SK-N-SH treated with all-trans-retinoic acid at 6 μM for 48 hours (cell line): ENCODE results near the gene LRMDA.
A peak's percentile ranks its signal among the peaks of the same experiment; 100 is the strongest.

Experiments
- ATAC-seq: fragments of 200-7000 bp; cut with Tn5 transposase; 3 replicates; pipeline ENCODE4 v1.9.1; 2020; ENCODE audit warnings: mild to moderate bottlenecking, moderate library complexity
- ARNTL ChIP-seq: fragments of 450-650 bp; formaldehyde crosslinking; IDR thresholded peaks from 2 replicates; pipeline ENCODE4 v1.5.0; 2020; ENCODE audit warnings: low read depth, mild to moderate bottlenecking, moderate library complexity, borderline replicate concordance
- BACH2 ChIP-seq: fragments of 250-450 bp; sonication (Bioruptor Pico); IDR thresholded peaks from 2 replicates; pipeline ENCODE4 v1.9.0; 2021; ENCODE audit warnings: mild to moderate bottlenecking, borderline replicate concordance
- CSDC2 ChIP-seq: fragments of 250-450 bp; sonication (Bioruptor Pico); IDR thresholded peaks from 2 replicates; pipeline ENCODE4 v1.5.0; 2020; ENCODE audit warnings: mild to moderate bottlenecking, moderate library complexity
- ESRRG ChIP-seq: fragments of 250-450 bp; sonication (Bioruptor Pico); IDR thresholded peaks from 2 replicates; pipeline ENCODE4 v1.6.1; 2021; ENCODE audit warnings: mild to moderate bottlenecking
- ISL1 ChIP-seq: fragments of 250-450 bp; sonication (Bioruptor Pico); IDR thresholded peaks from 2 replicates; pipeline ENCODE4 v2.1.2; 2022; ENCODE audit warnings: mild to moderate bottlenecking, moderate library complexity
- PPARA ChIP-seq: fragments of 250-450 bp; sonication (Bioruptor Pico); IDR thresholded peaks from 2 replicates; pipeline ENCODE4 v1.5.0; 2020; ENCODE audit warnings: mild to moderate bottlenecking, borderline replicate concordance
- RARB ChIP-seq: fragments of 250-450 bp; sonication (Bioruptor Pico); IDR thresholded peaks from 2 replicates; pipeline ENCODE4 v1.8.0; 2021; ENCODE audit warnings: mild to moderate bottlenecking, moderate library complexity
- SNAI2 ChIP-seq: fragments of 250-450 bp; sonication (Bioruptor Pico); IDR thresholded peaks from 2 replicates; pipeline ENCODE4 v1.5.0; 2020; ENCODE audit warnings: mild to moderate bottlenecking, moderate library complexity
- TOX ChIP-seq: fragments of 250-450 bp; sonication (Bioruptor Pico); IDR thresholded peaks from 2 replicates; pipeline ENCODE4 v1.8.0; 2021; ENCODE audit warnings: mild to moderate bottlenecking, moderate library complexity, borderline replicate concordance
- ZC3H10 ChIP-seq: fragments of 250-450 bp; sonication (Bioruptor Pico); IDR thresholded peaks from 2 replicates; pipeline ENCODE4 v1.5.1; 2021; ENCODE audit warnings: mild to moderate bottlenecking, moderate library complexity
- ZFP3 ChIP-seq: fragments of 250-450 bp; sonication (Bioruptor Pico); IDR thresholded peaks from 2 replicates; pipeline ENCODE4 v1.5.0; 2020; ENCODE audit warnings: mild to moderate bottlenecking, moderate library complexity
- ZFP30 ChIP-seq: fragments of 450-650 bp; formaldehyde crosslinking; IDR thresholded peaks from 2 replicates; pipeline ENCODE4 v1.5.0; 2022; ENCODE audit warnings: mild to moderate bottlenecking, moderate library complexity
- ZNF565 ChIP-seq: fragments of 450-650 bp; formaldehyde crosslinking; conservative IDR thresholded peaks from 2 replicates; pipeline ENCODE4 v1.5.0; 2020; ENCODE audit warnings: low read depth, mild to moderate bottlenecking, moderate library complexity
- ZNF70 ChIP-seq: fragments of 450-650 bp; formaldehyde crosslinking; IDR thresholded peaks from 2 replicates; pipeline ENCODE4 v1.5.0; 2020; ENCODE audit warnings: mild to moderate bottlenecking, moderate library complexity
- ZNF8 ChIP-seq: fragments of 450-650 bp; formaldehyde crosslinking; IDR thresholded peaks from 2 replicates; pipeline ENCODE4 v1.5.0; 2020; ENCODE audit warnings: mild to moderate bottlenecking, moderate library complexity
- TF ChIP-seq, protein P1 (sequence below): fragments of 250-450 bp; sonication (Bioruptor Pico); IDR thresholded peaks from 2 replicates; pipeline ENCODE4 v1.8.0; 2020; ENCODE audit warnings: mild to moderate bottlenecking, moderate library complexity, borderline replicate concordance
- TF ChIP-seq, protein P2 (sequence below): fragments of 250-450 bp; sonication (Bioruptor Pico); IDR thresholded peaks from 2 replicates; pipeline ENCODE4 v1.5.1; 2021; ENCODE audit warnings: mild to moderate bottlenecking, moderate library complexity
- TF ChIP-seq, protein P3 (sequence below): fragments of 250-450 bp; sonication (Bioruptor Pico); IDR thresholded peaks from 2 replicates; pipeline ENCODE4 v1.8.0; 2021; ENCODE audit warnings: low read depth, mild to moderate bottlenecking, moderate library complexity, borderline replicate concordance
- TF ChIP-seq, protein P4 (sequence below): fragments of 250-450 bp; sonication (Bioruptor Pico); IDR thresholded peaks from 2 replicates; pipeline ENCODE4 v1.5.0; 2020; ENCODE audit warnings: mild to moderate bottlenecking, moderate library complexity
- TF ChIP-seq, protein P5 (sequence below): fragments of 250-450 bp; sonication (Bioruptor Pico); IDR thresholded peaks from 2 replicates; pipeline ENCODE4 v1.5.1; 2020; ENCODE audit warnings: low read depth, mild to moderate bottlenecking, moderate library complexity

Gene LRMDA

DNA sequence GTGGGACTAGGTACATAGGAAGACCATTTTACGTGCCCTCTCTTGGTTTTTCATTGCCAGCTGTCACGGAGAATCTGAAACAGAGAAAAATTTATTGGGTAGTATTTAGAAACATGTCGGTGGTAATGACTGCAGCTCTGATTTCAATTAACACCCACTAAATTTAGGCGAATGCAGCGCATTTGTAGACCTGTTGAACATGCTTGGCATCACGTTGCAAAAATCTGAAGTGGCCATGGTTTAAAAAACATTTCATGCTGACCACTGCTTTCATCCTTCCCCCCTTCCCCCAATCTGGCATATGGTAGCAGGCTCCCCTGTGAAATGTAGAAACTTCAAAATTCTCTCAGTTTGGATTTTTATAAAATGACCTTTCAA is 34.0 kb downstream of the LRMDA start:
- TF ChIP-seq RARB (CRISPR knock-in tag) (no peak), CSDC2 (CRISPR knock-in tag) (no peak)
- ATAC-seq, result no peak

DNA sequence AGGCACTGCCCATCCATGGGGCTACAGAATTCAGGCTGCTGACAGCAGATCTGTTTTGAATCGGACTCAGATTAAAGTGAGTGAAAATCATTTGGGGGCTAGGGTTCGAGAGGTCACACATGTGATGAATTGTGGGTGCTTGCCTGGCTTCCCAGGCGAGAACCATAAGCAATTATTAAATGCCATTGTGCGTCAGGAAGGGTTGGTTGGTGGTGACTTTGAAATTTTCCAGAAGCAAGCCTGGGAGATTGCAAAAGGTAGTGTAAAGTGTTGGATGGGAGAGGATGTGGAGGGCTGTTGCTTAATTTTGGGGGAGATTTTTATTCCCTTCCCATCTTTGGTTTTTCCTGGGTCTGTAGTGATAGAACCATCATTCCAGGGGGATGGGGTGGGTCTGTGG is 34.6 kb downstream of the LRMDA start:
- TF ChIP-seq ZC3H10 (CRISPR knock-in tag) (no peak), ZNF565 (CRISPR knock-in tag) (no peak), ARNTL (CRISPR knock-in tag) (no peak), ZNF70 (CRISPR knock-in tag) (no peak), ISL1 (CRISPR knock-in tag) (no peak), ZNF8 (CRISPR knock-in tag) (no peak)
- TF ChIP-seq, protein P1, sequence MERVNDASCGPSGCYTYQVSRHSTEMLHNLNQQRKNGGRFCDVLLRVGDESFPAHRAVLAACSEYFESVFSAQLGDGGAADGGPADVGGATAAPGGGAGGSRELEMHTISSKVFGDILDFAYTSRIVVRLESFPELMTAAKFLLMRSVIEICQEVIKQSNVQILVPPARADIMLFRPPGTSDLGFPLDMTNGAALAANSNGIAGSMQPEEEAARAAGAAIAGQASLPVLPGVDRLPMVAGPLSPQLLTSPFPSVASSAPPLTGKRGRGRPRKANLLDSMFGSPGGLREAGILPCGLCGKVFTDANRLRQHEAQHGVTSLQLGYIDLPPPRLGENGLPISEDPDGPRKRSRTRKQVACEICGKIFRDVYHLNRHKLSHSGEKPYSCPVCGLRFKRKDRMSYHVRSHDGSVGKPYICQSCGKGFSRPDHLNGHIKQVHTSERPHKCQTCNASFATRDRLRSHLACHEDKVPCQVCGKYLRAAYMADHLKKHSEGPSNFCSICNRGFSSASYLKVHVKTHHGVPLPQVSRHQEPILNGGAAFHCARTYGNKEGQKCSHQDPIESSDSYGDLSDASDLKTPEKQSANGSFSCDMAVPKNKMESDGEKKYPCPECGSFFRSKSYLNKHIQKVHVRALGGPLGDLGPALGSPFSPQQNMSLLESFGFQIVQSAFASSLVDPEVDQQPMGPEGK, result no peak
- TF ChIP-seq, protein P2, sequence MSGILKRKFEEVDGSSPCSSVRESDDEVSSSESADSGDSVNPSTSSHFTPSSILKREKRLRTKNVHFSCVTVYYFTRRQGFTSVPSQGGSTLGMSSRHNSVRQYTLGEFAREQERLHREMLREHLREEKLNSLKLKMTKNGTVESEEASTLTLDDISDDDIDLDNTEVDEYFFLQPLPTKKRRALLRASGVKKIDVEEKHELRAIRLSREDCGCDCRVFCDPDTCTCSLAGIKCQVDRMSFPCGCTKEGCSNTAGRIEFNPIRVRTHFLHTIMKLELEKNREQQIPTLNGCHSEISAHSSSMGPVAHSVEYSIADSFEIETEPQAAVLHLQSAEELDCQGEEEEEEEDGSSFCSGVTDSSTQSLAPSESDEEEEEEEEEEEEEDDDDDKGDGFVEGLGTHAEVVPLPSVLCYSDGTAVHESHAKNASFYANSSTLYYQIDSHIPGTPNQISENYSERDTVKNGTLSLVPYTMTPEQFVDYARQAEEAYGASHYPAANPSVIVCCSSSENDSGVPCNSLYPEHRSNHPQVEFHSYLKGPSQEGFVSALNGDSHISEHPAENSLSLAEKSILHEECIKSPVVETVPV (CRISPR knock-in tag), result no peak
- no peak for ATAC-seq

DNA sequence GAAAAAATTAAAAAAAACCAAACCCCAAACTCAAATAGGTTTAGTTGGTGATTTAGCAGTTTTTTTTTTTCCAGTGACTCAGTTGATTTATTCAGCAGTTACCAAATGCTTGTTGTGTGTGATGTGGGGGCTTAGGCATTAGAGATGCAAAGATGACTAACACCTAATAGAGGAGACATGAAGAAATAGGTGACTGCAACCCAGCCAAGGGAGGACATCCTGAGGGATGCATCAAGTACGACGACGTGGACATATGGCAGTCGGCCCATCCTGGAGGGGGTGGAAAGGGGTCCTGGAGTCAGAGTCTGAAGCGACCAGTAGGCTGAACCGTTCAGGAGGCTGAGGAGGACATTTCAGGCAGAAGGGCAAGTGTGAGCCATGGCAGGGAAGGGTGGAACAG is 35.5 kb downstream of the LRMDA start:
- TF ChIP-seq ZC3H10 (CRISPR knock-in tag), result no peak
- no peak for ATAC-seq

DNA sequence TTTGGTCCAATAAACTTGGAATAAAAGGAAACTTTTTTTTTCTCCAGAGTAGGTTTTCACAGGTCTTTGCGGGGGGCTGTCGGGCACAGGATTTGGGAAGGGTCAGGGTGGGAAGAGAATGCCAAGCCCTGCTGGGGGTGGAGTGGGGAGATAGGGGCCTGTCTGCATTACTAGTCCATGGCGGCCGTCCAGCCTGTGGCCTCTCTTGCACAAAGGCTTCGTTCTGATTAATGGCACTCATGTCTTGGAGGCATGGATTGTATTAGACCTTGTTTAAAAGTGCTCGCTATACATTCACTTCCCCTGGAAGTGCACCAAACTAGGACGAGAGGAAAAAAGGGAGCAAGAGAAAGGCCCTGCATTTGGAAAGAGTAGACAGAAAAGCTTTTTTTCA is 37.2 kb downstream of the LRMDA start:
- peak; percentile 12; the same call in 2 of the 3 replicates for ATAC-seq
- TF ChIP-seq CSDC2 (CRISPR knock-in tag) (no peak), SNAI2 (CRISPR knock-in tag) (no peak), ZNF565 (CRISPR knock-in tag) (no peak), ISL1 (CRISPR knock-in tag) (no peak), ESRRG (no peak), ZC3H10 (CRISPR knock-in tag) (no peak), BACH2 (no peak), ZFP3 (CRISPR knock-in tag) (no peak), ZNF70 (CRISPR knock-in tag) (no peak), TOX (CRISPR knock-in tag) (no peak), RARB (CRISPR knock-in tag) (no peak), PPARA (CRISPR knock-in tag) (no peak), ZFP30 (CRISPR knock-in tag) (no peak), ZNF8 (CRISPR knock-in tag) (no peak)
- TF ChIP-seq, protein P3, sequence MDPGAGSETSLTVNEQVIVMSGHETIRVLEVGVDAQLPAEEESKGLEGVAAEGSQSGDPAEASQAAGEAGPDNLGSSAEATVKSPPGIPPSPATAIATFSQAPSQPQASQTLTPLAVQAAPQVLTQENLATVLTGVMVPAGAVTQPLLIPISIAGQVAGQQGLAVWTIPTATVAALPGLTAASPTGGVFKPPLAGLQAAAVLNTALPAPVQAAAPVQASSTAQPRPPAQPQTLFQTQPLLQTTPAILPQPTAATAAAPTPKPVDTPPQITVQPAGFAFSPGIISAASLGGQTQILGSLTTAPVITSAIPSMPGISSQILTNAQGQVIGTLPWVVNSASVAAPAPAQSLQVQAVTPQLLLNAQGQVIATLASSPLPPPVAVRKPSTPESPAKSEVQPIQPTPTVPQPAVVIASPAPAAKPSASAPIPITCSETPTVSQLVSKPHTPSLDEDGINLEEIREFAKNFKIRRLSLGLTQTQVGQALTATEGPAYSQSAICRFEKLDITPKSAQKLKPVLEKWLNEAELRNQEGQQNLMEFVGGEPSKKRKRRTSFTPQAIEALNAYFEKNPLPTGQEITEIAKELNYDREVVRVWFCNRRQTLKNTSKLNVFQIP (CRISPR knock-in tag), result no peak
- TF ChIP-seq, protein P2 (CRISPR knock-in tag), result no peak
- TF ChIP-seq, protein P4, sequence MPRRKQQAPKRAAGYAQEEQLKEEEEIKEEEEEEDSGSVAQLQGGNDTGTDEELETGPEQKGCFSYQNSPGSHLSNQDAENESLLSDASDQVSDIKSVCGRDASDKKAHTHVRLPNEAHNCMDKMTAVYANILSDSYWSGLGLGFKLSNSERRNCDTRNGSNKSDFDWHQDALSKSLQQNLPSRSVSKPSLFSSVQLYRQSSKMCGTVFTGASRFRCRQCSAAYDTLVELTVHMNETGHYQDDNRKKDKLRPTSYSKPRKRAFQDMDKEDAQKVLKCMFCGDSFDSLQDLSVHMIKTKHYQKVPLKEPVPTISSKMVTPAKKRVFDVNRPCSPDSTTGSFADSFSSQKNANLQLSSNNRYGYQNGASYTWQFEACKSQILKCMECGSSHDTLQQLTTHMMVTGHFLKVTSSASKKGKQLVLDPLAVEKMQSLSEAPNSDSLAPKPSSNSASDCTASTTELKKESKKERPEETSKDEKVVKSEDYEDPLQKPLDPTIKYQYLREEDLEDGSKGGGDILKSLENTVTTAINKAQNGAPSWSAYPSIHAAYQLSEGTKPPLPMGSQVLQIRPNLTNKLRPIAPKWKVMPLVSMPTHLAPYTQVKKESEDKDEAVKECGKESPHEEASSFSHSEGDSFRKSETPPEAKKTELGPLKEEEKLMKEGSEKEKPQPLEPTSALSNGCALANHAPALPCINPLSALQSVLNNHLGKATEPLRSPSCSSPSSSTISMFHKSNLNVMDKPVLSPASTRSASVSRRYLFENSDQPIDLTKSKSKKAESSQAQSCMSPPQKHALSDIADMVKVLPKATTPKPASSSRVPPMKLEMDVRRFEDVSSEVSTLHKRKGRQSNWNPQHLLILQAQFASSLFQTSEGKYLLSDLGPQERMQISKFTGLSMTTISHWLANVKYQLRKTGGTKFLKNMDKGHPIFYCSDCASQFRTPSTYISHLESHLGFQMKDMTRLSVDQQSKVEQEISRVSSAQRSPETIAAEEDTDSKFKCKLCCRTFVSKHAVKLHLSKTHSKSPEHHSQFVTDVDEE, result no peak
- TF ChIP-seq, protein P5, sequence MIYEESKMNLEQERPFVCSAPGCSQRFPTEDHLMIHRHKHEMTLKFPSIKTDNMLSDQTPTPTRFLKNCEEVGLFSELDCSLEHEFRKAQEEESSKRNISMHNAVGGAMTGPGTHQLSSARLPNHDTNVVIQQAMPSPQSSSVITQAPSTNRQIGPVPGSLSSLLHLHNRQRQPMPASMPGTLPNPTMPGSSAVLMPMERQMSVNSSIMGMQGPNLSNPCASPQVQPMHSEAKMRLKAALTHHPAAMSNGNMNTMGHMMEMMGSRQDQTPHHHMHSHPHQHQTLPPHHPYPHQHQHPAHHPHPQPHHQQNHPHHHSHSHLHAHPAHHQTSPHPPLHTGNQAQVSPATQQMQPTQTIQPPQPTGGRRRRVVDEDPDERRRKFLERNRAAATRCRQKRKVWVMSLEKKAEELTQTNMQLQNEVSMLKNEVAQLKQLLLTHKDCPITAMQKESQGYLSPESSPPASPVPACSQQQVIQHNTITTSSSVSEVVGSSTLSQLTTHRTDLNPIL (CRISPR knock-in tag), result no peak
